HEK293 (cell line): ENCODE measurements around the gene OR10D3.

Source experiments
- CTCF ChIA-PET: fragments of 350-600 bp; formaldehyde crosslinking; extraction: SDS; loops from one replicate; lab custom pipeline; 2021; ENCODE audit warnings: antibody characterized with exemption; lab: Yijun Ruan, JAX
- POLR2A ChIA-PET: fragments of 300-600 bp; formaldehyde crosslinking; extraction: SDS; loops from one replicate; lab custom pipeline; 2020; ENCODE audit warnings: antibody characterized with exemption, inconsistent platforms; lab: Yijun Ruan, JAX
- H3K27ac ChIP-seq: fragments of 200-500 bp; sonication (Bioruptor generic); 2 replicates; pipeline ENCODE4 v1.5.1; 2014; ENCODE audit warnings: low read depth, low read length, control low read depth, inconsistent platforms; ENCODE audit errors: extremely low read depth
- H3K36me3 ChIP-seq, 2 experiments: fragments of 200-500 bp in 1 of 2; sonication (Bioruptor generic) in 1 of 2; 1 replicate in 1 of 2; 2 replicates in 1 of 2; pipeline ENCODE4 v1.5.1; 2014 to 2017; ENCODE audit warnings: inconsistent platforms in 2 of 2, low read length in 2 of 2; ENCODE audit not compliant: control insufficient read depth in 2 of 2, insufficient read depth in 1 of 2
- H3K4me1 ChIP-seq: fragments of 200-500 bp; sonication (Bioruptor generic); 2 replicates; pipeline ENCODE4 v1.5.1; 2014; ENCODE audit warnings: mild to moderate bottlenecking, low read length, inconsistent platforms; ENCODE audit not compliant: control insufficient read depth, insufficient read depth
- H3K4me3 ChIP-seq: 2 replicates; pipeline ENCODE4 v1.5.1; 2011; ENCODE audit warnings: low read depth, mild to moderate bottlenecking, control low read depth, low read length, moderate library complexity
- H3K9me3 ChIP-seq: fragments of 200-500 bp; sonication (Bioruptor generic); 2 replicates; pipeline ENCODE4 v1.5.1; 2014; ENCODE audit warnings: low read depth, low read length, inconsistent platforms; ENCODE audit not compliant: control insufficient read depth, insufficient read depth
- ATF2 ChIP-seq: fragments of 450-650 bp; formaldehyde crosslinking; IDR thresholded peaks from 2 replicates; pipeline ENCODE4 v1.5.1; 2016; ENCODE audit warnings: missing biosample characterization, missing genetic modification characterization, low read depth
- GLI2 ChIP-seq: fragments of 450-650 bp; formaldehyde crosslinking; IDR thresholded peaks from 2 replicates; pipeline ENCODE4; 2017; ENCODE audit warnings: missing biosample characterization, missing genetic modification characterization, low read depth, borderline replicate concordance
- KLF1 ChIP-seq: fragments of 450-650 bp; formaldehyde crosslinking; IDR thresholded peaks from 2 replicates; pipeline ENCODE4 v1.5.1; 2016; ENCODE audit warnings: missing biosample characterization, missing genetic modification characterization
- ZBTB11 ChIP-seq: fragments of 450-650 bp; formaldehyde crosslinking; conservative IDR thresholded peaks from 2 replicates; pipeline ENCODE4 v1.5.1; 2016; ENCODE audit warnings: low read depth, missing biosample characterization, missing genetic modification characterization
- ZBTB21 ChIP-seq: fragments of 450-650 bp; formaldehyde crosslinking; IDR thresholded peaks from 2 replicates; pipeline ENCODE4 v1.5.1; 2017; ENCODE audit warnings: missing biosample characterization, missing genetic modification characterization
- ZBTB48 ChIP-seq: fragments of 450-650 bp; formaldehyde crosslinking; IDR thresholded peaks from 2 replicates; pipeline ENCODE4 v1.5.1; 2016; ENCODE audit warnings: missing biosample characterization, missing genetic modification characterization
- ZNF214 ChIP-seq: fragments of 450-650 bp; formaldehyde crosslinking; IDR thresholded peaks from 2 replicates; pipeline ENCODE4 v1.5.1; 2017; ENCODE audit warnings: missing biosample characterization, mild to moderate bottlenecking, missing genetic modification characterization, borderline replicate concordance
- ZNF311 ChIP-seq: fragments of 450-650 bp; formaldehyde crosslinking; IDR thresholded peaks from 2 replicates; pipeline ENCODE4 v1.5.1; 2017; ENCODE audit warnings: missing biosample characterization, missing genetic modification characterization, borderline replicate concordance
- ZNF335 ChIP-seq: fragments of 450-650 bp; formaldehyde crosslinking; conservative IDR thresholded peaks from 2 replicates; pipeline ENCODE4 v1.5.1; 2016; ENCODE audit warnings: missing biosample characterization, missing genetic modification characterization
- ZNF350 ChIP-seq: fragments of 450-650 bp; formaldehyde crosslinking; IDR thresholded peaks from 2 replicates; pipeline ENCODE4 v1.5.0; 2017; ENCODE audit warnings: missing biosample characterization, mild to moderate bottlenecking, missing genetic modification characterization
- ZNF518A ChIP-seq: fragments of 450-650 bp; formaldehyde crosslinking; conservative IDR thresholded peaks from 2 replicates; pipeline ENCODE4 v1.5.1; 2016; ENCODE audit warnings: low read depth, missing biosample characterization, missing genetic modification characterization
- ZNF600 ChIP-seq: fragments of 450-650 bp; formaldehyde crosslinking; IDR thresholded peaks from 2 replicates; pipeline ENCODE4 v1.5.1; 2016; ENCODE audit warnings: missing biosample characterization, missing genetic modification characterization
- ZNF629 ChIP-seq: fragments of 450-650 bp; formaldehyde crosslinking; IDR thresholded peaks from 2 replicates; pipeline ENCODE4 v1.5.1; 2017; ENCODE audit warnings: missing biosample characterization, missing genetic modification characterization
- ZNF664 ChIP-seq: fragments of 450-650 bp; formaldehyde crosslinking; IDR thresholded peaks from 2 replicates; pipeline ENCODE4 v1.5.1; 2016; ENCODE audit warnings: missing biosample characterization, missing genetic modification characterization
- ZSCAN18 ChIP-seq: fragments of 450-650 bp; formaldehyde crosslinking; IDR thresholded peaks from 2 replicates; pipeline ENCODE4 v1.5.1; 2016; ENCODE audit warnings: missing biosample characterization, missing genetic modification characterization

Gene OR10D3

GRCh38 chr11:124198897-124199296, 15.8 kb downstream of the OR10D3 start (continued):
- TF ChIP-seq ZNF350 (tag by site-specific recombination) (no peak), GLI2 (no peak), ZNF664 (tag by site-specific recombination) (no peak), ZNF518A (no peak), KLF1 (tag by site-specific recombination) (no peak), ZSCAN18 (tag by site-specific recombination) (no peak), ZBTB11 (tag by site-specific recombination) (no peak), ZNF335 (tag by site-specific recombination) (no peak), ZBTB48 (no peak), ZNF214 (tag by site-specific recombination) (no peak)
- TF ChIP-seq, all 188 proteins: peak for 0

GRCh38 chr11:124199702-124200101, 16.6 kb downstream of the OR10D3 start:
- no peaks in the 10 kb centered on the region for H3K9me3 ChIP-seq
- ChIA-PET CTCF (interaction anchor here (0.9 kb wide), 1 partner anchor 128 kb away, joined by 4 read pairs; no protein-coding TSS in a partner anchor), POLR2A (no interaction called here)
- no peaks in the 10 kb centered on the region for H3K4me1 ChIP-seq
- peak; percentile 82 for TF ChIP-seq ATF2 (tag by site-specific recombination)
- TF ChIP-seq ZNF629 (tag by site-specific recombination) = 0 out of 2 replicates have a peak, but pooled peaks have one; percentile 25
- TF ChIP-seq ZNF311 = no peak
- TF ChIP-seq ZBTB21 (tag by site-specific recombination) = peak; percentile 55; the same call in 1 of the 2 replicates
- TF ChIP-seq ZNF600 (tag by site-specific recombination) = no peak
- H3K4me3 ChIP-seq = no peak overlapping the region
- H3K27ac ChIP-seq = no peak overlapping the region
- no peaks in the 10 kb centered on the region for H3K36me3 ChIP-seq
